Hypothalamus (tissue), 51 donors: ENCODE measurements around the gene GPR17.

Experiments used
- DNase-seq, 51 donors: peaks; one replicate each; lab custom pipeline; 2025; lab: John Stamatoyannopoulos, UW

GPR17 gene

DNA sequence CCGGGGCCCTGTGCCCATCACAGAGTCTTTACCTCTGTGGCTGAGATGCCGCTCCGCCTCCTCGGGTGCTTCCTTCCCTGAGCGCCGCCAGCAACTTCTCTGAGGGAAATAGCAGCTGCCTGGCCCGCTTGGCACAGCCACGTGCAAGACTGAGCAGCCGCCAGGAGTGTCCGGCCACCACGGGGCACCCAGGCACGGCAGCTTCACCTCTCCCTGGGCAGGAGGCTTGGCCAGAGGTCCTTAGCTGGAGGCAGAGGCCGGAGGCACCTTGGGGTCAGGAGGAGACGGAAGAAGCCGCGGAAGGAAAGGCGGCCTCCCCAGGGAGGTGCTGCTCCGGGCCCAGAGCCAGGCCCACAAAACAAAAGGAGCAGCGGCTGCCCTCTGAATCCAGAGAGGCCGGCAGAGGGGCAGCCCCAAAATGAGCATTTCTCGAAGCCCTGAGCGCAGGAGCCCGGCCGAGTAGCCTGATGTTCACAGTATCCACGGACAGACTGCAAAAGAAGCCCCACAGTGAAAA lies 35.4 kb downstream of the GPR17 start:
- peak in 5 of 51 donors; percentile 12 to 41 (median 23) for DNase-seq

- DNase-seq: no peak
These were observed 36.3 kb downstream of the GPR17 start for GRCh38 chr2:127681976-127682857.

GRCh38 chr2:127683056-127683455 lies 37.1 kb downstream of the GPR17 start:
- no peak for DNase-seq

DNA sequence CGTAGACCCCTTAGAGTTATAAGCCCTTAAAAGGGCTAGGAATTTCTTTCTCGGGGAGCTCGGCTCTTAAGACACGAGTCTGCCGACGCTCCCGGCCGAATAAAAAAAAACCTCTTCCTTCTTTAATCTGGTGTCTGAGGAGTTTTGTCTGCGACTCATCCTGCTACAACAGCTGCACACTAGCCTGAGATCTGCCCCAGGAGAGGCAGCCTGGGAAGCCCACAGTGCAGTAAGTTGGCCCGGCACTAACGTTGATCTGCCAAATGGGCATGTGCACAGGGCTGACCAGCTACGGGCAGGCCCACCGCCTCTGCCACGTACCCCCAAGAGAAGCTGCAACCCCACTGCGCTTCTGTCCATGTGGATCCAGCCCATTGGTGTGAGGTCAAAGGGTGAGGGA lies 37.8 kb downstream of the GPR17 start:
- DNase-seq: no peak

DNA sequence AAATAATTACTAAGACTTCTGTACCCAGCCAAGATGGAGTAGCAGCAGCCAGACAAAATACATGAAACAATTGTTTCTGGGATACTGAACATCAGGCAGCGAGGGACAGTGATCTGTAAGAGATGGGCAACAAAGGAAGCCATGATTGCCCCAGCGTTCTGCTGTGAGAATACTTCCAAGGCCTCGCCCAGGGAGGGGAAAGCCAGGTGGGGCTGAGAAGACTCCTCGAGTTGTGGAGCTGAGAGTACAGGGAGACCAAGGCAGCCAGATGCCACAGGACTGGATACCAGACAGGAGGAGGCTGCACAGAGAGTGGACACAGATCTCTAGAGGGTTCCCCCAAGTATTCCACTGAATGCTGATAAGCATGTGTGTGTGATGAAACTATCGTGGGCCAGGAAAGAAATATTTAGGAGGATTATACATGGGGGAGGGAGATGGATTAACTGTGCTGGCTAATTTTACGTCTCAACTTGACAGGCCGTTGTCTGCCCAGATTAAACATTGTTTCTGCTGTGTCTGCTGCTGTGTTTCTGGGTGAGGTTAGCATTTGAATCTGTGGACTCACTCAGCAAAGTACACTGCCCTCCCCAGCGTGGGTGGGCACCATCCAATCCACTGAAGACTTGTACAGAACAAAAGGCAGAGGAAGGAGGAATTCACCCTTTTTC lies 39.6 kb downstream of the GPR17 start:
- DNase-seq: no peak

GRCh38 chr2:127688405-127688804 lies 42.5 kb downstream of the GPR17 start:
- no peak for DNase-seq

DNA sequence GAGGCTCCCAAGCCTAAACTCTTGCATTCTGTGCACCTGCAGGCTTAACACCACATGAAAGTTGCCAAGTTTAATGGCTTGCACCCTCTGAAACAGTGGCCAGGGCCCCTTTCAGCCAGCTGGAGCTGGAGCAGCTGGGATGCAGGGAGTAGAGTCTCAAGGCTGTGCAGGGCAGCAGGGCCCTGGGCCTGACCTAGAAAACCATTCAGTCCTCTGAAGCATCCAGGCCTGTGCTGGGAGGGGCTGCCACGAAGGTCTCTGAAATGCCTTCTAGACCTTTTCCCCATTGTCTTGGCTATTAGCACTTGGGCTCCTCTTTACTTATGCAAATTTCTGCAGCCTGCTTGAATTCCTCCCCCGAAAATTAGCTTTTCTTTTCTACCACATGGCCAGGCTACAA lies 44.7 kb downstream of the GPR17 start:
- DNase-seq: no peak

DNA sequence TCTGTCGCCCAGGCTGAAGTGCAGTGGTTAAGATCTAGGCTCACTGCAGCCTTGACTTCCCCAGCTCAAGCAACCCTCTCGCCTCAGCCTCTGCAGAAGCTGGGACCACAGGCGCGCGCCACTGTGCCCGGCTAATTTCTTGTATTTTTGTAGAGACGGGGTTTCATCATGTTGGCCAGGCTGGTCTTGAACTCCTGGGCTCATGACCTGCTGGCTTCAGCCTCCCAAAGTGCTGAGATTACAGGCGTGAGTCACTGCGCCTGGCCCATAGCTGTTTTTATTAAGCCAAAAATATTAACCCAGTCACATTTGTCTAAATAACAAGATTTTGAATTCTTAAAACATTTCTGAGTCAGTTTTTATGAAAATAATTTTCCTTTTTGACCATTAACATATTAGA lies 49.0 kb downstream of the GPR17 start:
- DNase-seq: no peak

GRCh38 chr2:127695491-127696472 lies 49.8 kb downstream of the GPR17 start:
- DNase-seq: peak in 29 of 51 donors; percentile 15 to 72 (median 40)

DNA sequence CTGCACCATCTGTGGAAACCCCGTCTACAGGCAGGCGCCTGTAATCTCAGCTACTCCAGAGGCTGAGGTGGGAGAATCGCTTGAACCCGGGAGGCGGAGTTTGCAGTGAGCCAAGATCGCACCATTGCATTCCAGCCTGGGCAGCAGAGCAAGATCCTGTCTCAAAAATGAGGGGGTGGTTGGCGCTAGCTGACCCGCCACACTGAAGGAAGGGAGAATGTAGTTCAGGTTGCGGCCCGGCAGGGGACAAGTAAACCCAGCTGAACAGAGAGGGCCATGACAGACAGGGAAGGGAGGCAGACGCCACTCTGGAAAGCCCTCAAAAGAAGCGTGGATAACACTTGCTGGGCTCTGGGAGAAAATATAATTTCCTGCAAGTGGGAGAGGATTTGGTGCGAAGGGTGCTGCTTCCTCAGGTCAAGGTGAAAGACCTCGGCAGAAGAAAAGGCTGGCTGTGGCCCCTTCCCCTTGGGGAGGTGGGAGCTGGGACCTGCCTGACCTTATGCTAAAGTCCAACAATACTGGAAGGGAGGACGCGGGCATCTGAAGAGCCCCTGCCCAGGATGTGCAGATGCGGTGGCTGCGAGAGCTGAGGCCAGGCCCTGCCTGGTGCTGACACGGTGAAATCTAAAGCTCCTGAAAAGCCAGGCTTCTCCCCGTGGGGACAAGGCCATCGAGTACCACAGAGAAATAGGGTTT lies 51.7 kb downstream of the GPR17 start:
- DNase-seq: no peak

DNA sequence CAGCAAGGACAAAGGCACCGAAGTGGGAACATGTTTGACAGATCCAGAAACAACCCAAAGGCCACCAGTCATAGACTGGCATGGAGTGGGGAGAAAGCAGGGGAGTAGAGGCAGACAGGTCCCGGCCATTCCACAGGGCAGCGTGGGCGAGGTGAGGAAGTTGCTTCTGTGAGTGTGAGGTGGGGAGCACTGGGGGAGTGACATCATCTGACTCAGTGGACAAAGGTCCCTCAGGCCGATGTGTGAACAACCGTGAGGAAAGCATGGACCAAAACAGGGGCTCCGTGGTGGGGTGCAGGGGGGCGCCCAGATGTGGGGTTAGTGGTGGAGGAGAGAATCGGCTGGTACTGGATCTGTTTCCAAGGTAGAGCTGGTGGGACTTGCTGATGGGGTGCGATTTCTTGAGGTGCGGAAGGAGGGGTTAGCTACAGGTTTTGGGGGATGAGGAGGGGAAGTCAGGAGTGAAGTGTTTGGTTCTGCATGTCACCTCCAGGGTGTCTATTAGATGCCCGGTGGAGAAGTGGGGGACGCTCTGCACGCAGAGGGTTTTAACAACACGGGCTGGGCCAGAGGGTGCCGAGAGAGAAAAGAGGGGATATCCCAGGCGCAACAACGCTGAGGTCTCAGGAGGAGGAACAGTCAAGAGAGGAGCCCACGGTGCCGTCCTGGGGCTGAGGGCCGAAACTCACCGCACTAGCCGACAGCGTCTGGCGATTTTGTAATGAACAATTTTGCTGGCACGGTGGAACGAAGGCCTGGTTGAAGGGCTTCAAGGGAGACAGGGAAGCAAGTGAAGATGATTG lies 52.8 kb downstream of the GPR17 start:
- no peak for DNase-seq

GRCh38 chr2:127700527-127701192 lies 54.7 kb downstream of the GPR17 start:
- peak in 20 of 51 donors; percentile 8 to 45 (median 30) for DNase-seq

DNA sequence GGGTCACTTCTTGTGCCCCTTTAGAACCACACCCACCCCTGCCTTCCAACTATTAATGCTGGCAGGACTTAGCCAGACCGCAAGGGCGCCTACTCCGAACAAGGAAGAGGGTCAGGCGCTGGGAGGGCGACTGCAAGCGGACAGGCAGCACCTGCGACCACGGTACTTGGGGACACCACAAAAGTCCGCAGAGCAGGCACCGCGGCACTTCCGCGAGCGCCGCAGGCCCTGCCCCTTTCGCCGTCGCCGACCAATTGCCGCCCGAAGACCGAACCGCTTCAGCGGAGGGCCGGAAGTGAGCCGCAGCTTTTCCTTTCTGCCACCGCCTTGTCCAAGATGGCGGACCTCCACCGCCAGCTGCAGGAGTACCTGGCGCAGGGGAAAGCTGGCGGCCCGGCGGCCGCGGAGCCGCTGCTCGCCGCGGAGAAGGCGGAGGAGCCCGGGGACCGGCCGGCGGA lies 55.3 kb downstream of the GPR17 start, which contains the start of gene SFT2D3:
Gene SFT2D3 (plus strand): TSS at position 305 of the 458 bp plus-strand sequence. CDS start 32 bp downstream, at position 337.
- DNase-seq: peak; percentile 43 to 92 (median 87)

- peak in 40 of 51 donors; percentile 11 to 86 (median 68) for DNase-seq
These were observed 55.9 kb downstream of the GPR17 start for GRCh38 chr2:127701651-127702394.
